ENCODE measurements around the gene LTN1. TPM values are rescaled to one million over a fixed set of nuclear protein-coding genes. Genes with fewer than 3 reads are reported as not detected.
"Not testable (repeated sequence)": the region's sequence is repeated elsewhere in the genome, so short reads cannot be mapped to it uniquely, and the experiment has no call there.

The LTN1 gene
- total RNA-seq, 1 donor from 2014 or later, result 22.6 TPM

DNA sequence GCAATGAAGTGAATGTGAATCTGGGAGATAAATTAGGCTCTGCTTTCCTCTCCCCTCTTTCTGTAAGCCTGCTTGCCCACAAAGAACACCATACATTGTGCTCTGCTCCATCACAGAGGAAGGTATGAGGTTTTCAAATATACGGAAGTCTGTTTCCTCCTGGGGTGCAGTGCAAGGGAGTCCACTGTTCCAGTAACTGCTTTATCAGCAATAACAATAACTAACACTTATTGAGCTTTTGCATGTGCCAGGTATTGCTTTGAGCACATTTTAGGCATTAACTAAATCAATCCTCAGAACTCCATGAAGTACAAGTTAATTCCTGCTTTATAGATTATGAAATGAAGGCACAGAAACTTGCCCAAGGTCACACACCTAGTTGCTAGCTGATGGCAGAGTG, 10.0 kb downstream of the LTN1 start:
- no peak for DNase-seq (ENCODE audit: low spot score)

DNA sequence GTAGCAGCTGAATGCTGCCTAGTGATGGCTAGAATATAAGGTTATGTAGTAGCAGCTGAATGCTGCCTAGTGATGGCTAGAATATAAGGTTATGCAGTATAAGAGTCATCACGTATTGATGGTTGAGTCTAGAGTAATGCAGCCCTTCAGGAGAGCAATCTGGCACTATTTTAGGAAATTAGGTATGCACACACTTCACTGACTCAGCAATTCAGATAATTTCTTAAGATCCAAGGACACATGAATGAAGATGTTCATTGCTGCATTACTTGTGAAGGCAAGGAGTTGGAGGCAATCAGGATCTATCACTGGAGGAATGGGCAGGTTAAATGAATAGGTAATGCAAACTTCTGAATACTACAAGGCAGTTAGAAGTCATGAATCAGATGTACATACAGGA, 13.6 kb downstream of the LTN1 start:
- no peak for DNase-seq (ENCODE audit: low spot score)

DNA sequence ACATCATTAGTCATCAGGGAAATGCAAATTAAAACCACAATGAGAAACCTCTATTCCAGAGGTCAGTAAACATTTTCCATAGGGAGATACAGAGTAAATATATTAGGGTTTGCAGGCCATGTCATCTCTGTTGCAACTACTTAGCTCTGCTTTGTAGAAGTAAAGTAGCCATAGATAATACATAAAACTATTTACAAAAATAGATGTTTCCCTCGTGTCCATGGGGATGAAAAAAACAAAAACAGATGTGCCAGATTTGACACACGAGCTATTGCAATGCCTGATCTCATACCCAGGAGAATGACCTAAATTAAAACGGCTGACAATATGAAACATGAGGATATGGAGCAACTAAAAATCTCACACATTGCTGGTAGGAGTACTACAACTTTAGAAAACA, 17.3 kb downstream of the LTN1 start:
- DNase-seq (ENCODE audit: low spot score), result no peak

DNA sequence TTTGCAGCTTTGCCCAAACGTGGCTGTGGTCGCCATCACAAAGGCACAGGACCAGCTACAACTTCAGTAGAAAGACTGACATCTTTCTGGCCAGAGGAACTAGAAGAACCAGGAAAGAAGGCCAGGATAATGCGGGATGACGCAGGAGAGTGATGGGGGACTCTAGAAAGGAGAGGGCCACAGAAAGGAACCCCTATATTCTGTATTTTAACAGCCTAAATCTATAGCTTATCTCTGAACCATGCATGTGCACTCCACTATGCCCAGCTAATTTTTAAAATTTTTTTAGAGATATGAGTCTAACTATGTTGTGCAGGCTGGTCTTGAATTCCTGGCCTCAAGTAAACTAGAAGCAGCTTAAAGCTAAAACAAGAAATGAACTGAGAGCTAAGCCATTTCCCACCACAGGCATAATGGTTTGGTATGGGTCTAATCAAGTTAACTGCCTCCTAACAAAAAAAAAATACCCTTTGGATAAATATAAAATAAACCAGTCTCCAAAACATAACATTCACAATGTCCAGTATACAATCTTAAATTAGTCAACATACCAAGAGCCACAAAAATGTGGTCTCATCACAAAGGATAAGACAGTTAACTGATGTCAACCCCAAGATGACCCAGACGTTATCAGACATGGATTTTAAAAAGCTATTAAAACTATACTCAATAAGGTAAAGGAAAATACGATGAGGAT, 18.0 kb downstream of the LTN1 start:
- no peak for DNase-seq (ENCODE audit: low spot score)

DNA sequence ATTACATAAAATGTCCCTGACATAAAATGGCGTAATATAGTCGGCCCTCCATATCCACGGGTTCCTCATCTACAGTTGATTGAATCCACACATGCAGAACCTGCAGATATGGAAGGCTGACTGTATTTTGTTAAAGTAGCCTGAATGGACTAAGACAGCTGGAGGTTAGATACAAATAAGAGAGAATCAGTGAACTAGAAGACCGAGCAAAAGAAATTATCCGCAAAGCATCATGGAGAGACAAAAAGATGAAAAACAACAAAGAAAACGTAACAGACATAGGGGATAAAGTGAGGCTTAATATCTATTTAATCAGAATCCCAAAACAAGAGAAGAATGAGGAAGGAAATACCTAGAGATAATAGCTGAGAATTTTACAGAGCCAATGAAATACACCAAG, 20.3 kb downstream of the LTN1 start:
- no peak for DNase-seq (ENCODE audit: low spot score)

DNA sequence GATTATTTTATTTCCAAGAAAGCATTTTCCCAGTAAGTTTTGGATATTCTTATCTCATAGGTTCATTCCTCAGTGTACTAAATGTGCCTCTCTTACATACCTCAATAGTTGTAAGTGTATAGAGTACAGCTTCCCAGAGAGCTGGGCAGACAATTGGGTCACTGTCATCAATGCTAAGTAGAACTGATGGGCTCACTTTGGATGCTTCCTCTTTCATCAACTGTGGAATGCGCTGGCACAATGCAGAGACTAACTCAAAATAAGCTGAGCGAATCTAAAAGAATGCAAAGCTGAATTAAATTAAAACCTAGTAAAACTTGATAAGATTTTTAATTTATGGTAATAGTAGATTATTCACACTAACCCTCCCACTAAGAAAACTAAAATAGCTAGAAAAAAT, 21.5 kb downstream of the LTN1 start:
- DNase-seq (ENCODE audit: low spot score), result no peak

DNA sequence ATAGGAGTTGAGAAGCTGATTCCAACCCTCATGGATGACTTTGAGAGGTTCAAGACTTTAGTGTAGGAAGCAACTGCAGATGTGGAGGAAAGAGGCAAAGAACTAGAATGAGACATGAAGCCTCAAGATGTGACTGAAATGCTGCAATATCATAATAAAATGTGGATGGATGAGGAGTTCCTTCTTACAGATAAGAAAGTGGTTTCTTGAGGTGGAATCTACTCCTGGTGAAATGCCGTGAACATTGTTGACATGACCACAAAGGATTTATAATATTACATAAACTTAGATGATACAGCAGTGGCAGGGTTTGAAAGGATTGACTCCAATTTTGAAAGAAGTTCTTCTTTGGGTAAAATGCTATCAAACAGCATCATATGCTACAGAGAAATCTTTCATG, 28.8 kb downstream of the LTN1 start:
- no peak for DNase-seq (ENCODE audit: low spot score)

DNA sequence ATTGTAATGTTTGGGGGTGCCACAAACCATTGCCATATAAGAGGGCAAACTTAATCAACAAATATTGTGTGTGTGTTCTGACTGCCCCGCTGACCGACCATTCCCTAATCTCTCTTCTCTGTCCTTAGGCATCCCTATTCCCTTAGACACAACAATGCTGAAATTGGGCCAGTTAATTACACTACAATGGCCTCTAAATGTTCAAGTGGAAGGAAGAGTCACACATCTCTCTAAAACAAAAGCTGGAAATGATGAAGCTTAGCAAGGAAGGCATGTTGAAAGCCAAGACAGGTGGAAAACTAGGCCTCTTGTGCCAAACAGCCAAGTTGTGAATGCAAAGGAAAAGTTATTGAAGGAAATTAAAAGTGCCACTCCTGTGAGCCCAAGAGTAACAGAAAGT, 30.2 kb downstream of the LTN1 start:
- no peak for DNase-seq (ENCODE audit: low spot score)

DNA sequence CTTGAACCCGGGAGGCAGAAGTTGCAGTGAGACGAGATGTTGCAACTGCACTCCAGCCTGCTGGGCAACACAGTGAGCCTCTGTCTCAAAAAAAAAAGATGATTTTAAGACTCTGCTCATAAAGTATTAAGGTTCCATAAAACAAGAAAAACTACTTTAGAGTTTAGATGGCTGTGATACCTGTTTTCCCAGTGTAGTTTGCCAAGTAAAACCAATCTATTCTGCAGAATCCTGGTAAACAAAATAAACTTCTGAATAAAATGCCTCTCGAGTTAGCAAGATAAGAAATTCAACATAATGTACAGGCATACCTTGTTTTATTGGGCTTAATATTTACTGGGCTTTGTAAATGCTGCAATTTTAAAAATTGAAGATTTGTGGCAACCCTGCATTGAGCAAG, 30.8 kb downstream of the LTN1 start:
- no peak for DNase-seq (ENCODE audit: low spot score)

DNA sequence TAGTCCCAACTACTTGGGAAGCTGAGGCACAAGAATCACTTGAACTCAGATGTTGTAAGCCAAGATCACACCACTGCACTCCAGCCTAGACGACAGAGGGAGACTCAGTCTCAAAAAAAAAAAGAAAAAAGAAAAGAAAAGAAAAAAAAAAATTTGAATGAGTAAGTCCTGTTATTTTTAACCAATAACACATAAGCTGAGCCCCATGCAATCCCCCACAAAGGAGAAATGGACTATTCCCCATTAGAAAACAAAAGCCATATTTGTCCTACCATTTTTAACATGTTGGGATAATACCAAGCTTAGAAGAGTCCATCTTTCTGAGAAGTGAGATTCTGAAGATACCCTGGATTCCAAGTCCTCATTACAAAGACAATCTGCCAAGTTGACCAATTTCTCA, 32.4 kb downstream of the LTN1 start:
- no peak for DNase-seq (ENCODE audit: low spot score)

DNA sequence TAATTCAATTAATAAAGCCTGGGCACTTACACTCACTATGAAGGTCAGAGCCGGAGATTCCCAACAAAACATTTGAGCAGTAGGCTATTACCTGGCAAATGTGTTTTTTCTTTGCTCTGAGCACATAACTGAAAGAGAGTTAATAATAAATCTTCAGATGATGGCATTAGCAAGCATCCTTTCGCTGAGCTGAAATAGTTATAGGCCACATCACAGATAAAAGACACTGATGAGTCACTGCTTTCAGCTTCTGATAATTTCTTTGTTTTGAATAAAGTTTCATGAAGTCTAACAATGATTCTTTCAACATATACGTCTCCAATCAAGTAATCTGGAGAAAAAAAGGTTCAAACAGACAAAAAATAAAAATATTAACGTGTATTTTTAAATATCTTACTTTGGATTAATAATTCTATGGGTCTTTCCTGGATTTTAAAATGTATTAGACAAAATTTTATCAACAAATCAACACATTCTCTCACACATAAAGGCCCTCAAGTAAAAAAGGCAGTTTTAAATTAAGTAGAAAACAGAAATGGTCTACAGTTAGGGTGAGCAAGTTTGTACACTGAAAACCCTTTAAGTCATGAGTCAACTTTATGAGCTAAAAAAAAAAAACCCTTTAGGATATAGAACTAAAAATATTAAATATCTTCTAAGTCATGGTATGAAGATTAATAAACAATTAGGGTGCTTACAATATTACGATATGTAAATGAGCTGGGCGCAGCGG, 33.1 kb downstream of the LTN1 start:
- DNase-seq (ENCODE audit: low spot score), result no peak

DNA sequence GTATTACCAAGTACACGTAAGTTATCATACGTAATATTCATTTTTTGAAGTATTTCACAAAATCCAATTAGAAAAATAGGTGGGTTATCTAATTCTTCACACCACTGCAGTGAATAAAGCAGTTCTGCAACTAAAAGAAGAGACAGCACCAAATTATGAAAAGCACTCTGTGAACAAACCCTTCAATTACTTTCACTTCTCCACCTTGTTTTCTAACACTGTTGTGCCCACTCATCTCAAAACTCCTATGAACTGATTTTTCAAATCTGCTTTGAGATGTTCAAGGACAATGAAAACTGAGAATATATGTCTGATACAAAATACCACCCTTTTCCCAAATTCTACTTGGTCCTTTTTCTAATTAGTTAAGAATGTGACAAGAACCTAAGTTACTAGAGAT, 39.4 kb downstream of the LTN1 start:
- DNase-seq (ENCODE audit: low spot score), result no peak

DNA sequence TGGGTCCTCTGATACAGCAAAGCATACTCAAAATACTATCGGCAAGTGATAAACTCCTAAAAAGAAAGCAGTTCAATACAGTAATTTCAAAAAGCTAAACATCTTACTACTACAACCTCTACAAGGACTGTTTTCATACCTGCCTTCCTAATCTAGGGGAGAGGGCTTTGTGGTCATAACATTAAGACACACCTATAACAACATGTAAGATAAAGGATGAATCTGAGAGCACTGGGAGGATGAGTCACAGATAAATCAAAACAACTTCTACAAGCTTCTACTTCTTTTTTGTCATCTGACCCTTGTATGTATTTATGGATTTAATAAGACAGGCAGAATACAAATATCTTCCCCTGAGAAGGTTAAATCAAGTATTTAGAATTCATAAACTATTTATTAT, 40.0 kb downstream of the LTN1 start:
- no peak for DNase-seq (ENCODE audit: low spot score)

DNA sequence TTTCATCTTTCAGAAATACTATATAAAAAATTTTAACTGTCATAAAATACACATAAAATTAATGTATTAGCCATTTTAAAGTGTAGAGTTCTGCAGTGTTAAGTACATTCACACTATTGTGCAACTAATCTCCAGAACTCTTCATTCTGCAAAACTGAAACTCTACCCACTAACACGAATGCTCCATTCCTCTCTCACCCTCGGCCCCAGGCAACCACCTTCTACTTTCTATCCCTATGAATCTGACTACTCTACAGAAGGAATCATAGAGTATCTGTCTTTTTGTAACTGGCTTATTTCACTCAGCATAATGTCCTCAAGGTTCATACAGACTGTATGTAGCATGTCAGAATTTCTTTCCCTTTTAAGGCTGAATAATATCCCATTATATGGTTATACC, 43.4 kb downstream of the LTN1 start:
- no peak for DNase-seq (ENCODE audit: low spot score)

DNA sequence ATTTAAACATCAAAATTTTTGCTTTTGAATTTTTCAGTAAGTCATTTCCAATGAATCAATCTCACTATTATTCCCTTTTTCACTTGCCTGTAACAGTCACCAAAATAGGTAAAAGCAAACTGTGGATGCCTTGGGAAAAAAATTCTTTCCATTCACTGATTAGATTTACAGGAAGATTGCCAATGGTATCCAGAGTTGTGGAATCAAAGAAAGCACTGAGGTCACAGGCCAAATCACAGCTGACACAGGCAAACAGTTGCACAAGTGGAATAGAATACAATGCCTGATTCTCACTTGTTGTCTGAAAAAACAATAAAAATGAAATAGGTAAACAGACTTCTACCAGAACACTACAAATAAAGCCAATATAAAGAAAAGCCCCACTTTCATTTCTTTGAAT, 48.4 kb downstream of the LTN1 start:
- DNase-seq (ENCODE audit: low spot score), result no peak

DNA sequence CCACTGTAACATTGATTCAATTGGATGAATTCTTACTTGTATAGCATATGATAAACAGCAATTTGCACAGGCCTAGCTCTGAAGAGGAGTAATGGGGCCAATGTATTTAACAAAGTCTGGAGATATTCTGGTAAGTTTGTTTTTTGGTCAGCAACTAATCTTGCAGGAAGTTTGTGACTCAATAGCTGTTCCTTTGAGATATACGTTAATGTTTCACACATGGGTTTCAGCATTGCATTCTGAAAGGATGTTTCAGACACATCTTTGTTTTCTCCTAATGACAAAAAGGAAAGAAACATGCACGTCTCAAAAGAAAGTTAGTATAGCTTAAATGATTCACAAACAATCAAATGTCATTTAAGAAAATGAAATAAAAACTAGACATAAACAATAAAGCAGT, 49.0 kb downstream of the LTN1 start:
- no peak for DNase-seq (ENCODE audit: low spot score)

DNA sequence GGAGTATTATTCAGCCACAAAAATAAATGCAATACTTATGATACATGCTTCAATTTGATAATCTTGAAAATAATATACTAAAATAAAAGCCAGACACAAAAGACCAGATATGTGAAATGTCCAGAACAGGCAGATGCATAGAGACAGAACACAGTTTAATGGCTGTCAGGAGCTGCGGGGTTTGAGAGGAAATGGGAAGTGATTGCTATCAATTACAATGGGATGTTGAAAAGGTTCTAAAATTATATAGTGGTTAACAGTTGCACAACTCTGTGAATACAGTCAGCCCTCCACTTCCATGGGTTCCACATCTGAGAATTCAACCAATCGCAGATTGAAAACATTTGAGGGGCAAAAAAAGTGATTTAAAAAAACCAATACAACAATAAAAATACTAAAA, 54.0 kb downstream of the LTN1 start:
- DNase-seq (ENCODE audit: low spot score), result no peak

DNA sequence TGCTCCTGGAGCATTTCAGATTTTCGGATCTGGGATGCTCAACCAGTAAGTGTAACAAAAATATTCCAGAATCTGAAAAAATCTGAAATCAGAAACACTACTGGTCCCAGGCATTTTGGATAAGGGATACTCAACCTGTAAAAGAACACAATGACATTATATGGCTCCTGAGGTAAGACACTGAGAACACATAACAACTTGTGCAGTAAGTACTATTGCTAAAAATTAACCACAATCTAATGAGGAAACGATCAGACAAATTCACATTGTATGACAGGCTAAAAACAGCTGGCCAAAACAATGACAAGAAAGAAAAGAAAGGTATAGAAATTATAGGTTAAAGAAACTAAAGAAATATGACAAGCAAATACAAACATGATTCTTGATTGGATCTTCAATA, 54.9 kb downstream of the LTN1 start:
- DNase-seq (ENCODE audit: low spot score), result no peak

DNA sequence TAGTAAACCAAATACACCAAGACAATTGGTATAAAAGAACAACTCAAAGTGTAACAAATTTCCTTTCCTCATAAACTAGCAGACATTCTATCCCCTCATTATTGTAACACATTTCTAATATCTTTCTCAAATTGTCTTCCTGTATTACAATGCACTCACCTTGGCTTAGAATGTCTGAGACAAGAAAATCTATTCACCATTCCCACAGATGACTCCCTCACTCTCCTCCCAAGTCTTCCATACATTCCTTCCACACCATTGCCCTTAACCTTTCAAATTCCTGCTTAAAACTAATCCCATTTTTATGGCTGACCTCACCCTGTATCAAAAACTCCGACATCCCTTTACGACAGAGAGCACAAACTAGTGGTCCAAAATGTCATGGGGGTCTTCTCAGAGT, 56.0 kb downstream of the LTN1 start:
- DNase-seq (ENCODE audit: low spot score), result no peak

DNA sequence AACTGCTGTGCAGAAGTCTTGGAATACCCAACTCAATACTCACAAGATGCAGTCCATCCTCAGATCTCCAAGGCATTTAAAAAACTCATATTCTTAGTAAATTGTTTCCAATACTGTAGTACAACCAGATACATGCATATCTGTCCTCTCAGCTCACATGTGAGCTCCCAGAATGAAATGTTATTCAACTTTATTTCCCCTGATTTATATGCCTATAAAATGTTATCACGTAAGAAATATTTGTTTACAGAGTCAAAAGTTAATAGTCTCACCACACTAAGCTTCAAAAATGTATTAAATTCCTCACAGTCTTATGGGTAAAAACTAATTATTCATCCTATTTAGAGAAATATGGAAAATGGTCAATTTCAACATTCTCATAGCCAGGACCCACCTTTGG, 56.6 kb downstream of the LTN1 start:
- DNase-seq (ENCODE audit: low spot score), result no peak

DNA sequence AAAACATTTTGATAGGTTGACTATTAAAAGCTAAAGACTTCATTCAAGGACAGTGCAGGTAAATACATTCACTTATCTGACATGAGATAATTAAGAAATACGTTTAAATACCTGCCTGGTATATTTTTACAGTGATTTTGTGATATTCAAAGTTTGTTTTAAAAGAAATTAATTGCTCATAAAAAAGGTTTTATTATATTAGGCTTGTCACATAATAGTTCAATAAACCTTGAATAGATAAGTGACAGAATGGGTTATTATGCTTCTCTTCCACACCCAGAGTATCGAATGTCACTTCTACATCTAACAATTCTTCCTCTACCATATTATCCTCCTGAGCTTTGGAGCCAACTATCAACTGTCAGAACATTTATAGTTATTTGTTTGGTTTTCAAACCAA, 60.0 kb downstream of the LTN1 start:
- DNase-seq (ENCODE audit: low spot score), result no peak

DNA sequence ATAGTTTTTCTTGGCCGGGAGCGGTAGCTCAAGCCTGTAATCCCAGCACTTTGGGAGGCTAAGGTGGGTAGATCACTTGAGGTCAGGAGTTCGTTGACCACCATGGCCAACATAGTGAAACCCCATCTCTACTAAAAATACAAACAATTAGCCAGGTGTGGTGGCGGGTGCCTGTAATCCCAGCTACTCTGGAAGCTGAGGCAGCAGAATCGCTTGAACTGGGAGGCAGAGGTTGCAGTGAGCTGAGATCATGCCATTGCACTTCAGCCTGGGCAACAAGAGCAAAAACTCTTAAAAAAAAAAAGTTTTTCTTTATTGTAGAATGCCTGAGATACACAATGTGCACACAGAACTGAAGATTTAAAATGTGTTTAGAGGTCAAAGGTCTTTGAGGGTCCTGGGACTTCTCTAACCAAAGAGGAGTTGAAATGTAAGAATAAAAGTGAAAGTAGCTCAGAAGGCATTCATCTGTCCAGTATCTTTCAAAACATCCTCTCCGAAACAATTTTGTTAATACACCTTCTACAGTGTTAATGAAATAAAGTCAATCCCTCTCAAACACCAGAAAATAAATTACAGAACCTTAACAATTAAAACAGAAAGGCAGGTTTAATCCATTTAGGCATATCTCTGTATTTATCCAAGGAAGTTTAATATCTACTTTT, 60.8 kb downstream of the LTN1 start:
- not testable (repeated sequence) for DNase-seq (ENCODE audit: low spot score)

All from mesenteric fat pad (tissue), 1 donor.